PC-3 (cell line): ENCODE results near the gene DOCK4. TPM values are rescaled to one million over a fixed set of nuclear protein-coding genes. Genes with fewer than 3 reads are reported as not detected.

Experiments
- ATAC-seq: fragments of 200-7000 bp; cut with Tn5 transposase; 2 replicates; pipeline ENCODE4 v1.9.1; 2020; ENCODE audit warnings: mild to moderate bottlenecking, moderate library complexity
- BruUV-seq: library from RNA; stranded (reverse); fragments of 400-500 nt; replicated peaks from 2 replicates; lab custom pipeline; 2021; lab: Mats Ljungman, UMichigan
- CTCF ChIA-PET: fragments of 300-600 bp; sonication (Branson Sonifier 250); formaldehyde crosslinking; loops from one replicate; lab custom pipeline; 2022; ENCODE audit warnings: antibody characterized with exemption; lab: Charles Lee
- POLR2A ChIA-PET: fragments of 300-600 bp; sonication (Branson Sonifier 250); formaldehyde crosslinking; loops from one replicate; lab custom pipeline; 2022; ENCODE audit warnings: antibody characterized with exemption; ENCODE audit not compliant: unreplicated experiment; lab: Charles Lee
- DNase-seq: peaks from one replicate; pipeline ENCODE4 v3.0.0-alpha.2; 2015
- H2AFZ ChIP-seq: fragments of 300-600 bp; sonication (generic); 2 replicates; pipeline ENCODE4 v1.6.0; 2016; ENCODE audit warnings: antibody characterized with exemption, low read length
- H3F3A ChIP-seq: fragments of 300-600 bp; sonication (generic); one replicate; pipeline ENCODE4 v1.6.0; 2017; ENCODE audit warnings: antibody characterized with exemption, low read length, control low read depth, mild to moderate bottlenecking; ENCODE audit not compliant: unreplicated experiment
- H3K27ac ChIP-seq: fragments of 300-600 bp; sonication (generic); 2 replicates; pipeline ENCODE4 v1.5.1; 2016; ENCODE audit warnings: mild to moderate bottlenecking, low read length
- H3K27me3 ChIP-seq: fragments of 300-600 bp; sonication (generic); 2 replicates; pipeline ENCODE4 v1.6.1; 2016; ENCODE audit warnings: low read length, mixed read lengths
- H3K36me3 ChIP-seq: fragments of 300-600 bp; sonication (generic); 2 replicates; pipeline ENCODE4 v1.6.1; 2016; ENCODE audit warnings: low read depth, mixed run types, low read length, mixed read lengths
- H3K4me1 ChIP-seq: fragments of 300-600 bp; sonication (generic); 2 replicates; pipeline ENCODE4 v1.5.1; 2016; ENCODE audit warnings: low read length; ENCODE audit not compliant: insufficient read depth
- H3K4me2 ChIP-seq: fragments of 300-600 bp; sonication (generic); 2 replicates; pipeline ENCODE4 v1.6.0; 2016; ENCODE audit warnings: low read length
- H3K4me3 ChIP-seq: fragments of 300-600 bp; sonication (generic); 2 replicates; pipeline ENCODE4 v1.5.1; 2016; ENCODE audit warnings: mild to moderate bottlenecking, low read length, mixed read lengths
- H3K79me2 ChIP-seq: fragments of 300-600 bp; sonication (generic); 2 replicates; pipeline ENCODE4 v1.6.1; 2017; ENCODE audit warnings: low read length, mixed read lengths
- H3K9ac ChIP-seq: fragments of 300-600 bp; sonication (generic); 2 replicates; pipeline ENCODE4 v1.6.0; 2016; ENCODE audit warnings: mild to moderate bottlenecking, low read length
- H3K9me2 ChIP-seq: fragments of 300-600 bp; sonication (generic); replicated peaks from 2 replicates; pipeline ENCODE4 v1.6.1; 2016; ENCODE audit warnings: mixed run types, low read length, mixed read lengths
- H3K9me3 ChIP-seq: fragments of 300-600 bp; sonication (generic); 2 replicates; pipeline ENCODE4 v1.6.1; 2016; ENCODE audit warnings: low read length, mixed read lengths
- H4K20me1 ChIP-seq: fragments of 300-600 bp; sonication (generic); 2 replicates; pipeline ENCODE4 v1.6.1; 2016; ENCODE audit warnings: low read length, mixed read lengths
- CTCF ChIP-seq: fragments of 300-600 bp; sonication (generic); conservative IDR thresholded peaks from 2 replicates; pipeline ENCODE4 v1.5.1; 2017; ENCODE audit warnings: antibody characterized with exemption, low read depth, mild to moderate bottlenecking, low read length
- EZH2 ChIP-seq: fragments of 300-600 bp; sonication (generic); IDR thresholded peaks from one replicate; pipeline ENCODE4 v1.6.1; 2017; ENCODE audit warnings: antibody characterized with exemption, mild to moderate bottlenecking, low read length; ENCODE audit not compliant: unreplicated experiment
- EZH2phosphoT487 ChIP-seq: fragments of 300-600 bp; sonication (generic); IDR thresholded peaks from 2 replicates; pipeline ENCODE4 v1.6.1; 2018; ENCODE audit warnings: mild to moderate bottlenecking, antibody characterized with exemption, low read length, borderline replicate concordance
- intact Hi-C: fragments of 100-400 bp; cut with micrococcal nuclease; formaldehyde crosslinking; loops from 2 replicates; pipeline ENCODE4 v1.9.0; 2023
- total RNA-seq: library from RNA; depleted of rRNA; stranded (reverse); fragments of >200 nt; gene quantifications from 2 replicates; pipeline ENCODE4 v1.2.3, GENCODE V29; 2014

DOCK4 gene
- total RNA-seq, 1 experiment from 2014 or later: 25.4 TPM

- Histone ChIP-seq H3K27ac (no peak overlapping the region), H2AFZ (no peak overlapping the region), H3K27me3 (no peaks in the 10 kb centered on the region), H3K4me1 (peaks cover 14% of the 10 kb centered on the region), H3K9ac (no peak overlapping the region), H3F3A (no peaks in the 10 kb centered on the region), H3K4me2 (no peak overlapping the region), H3K79me2 (no peaks in the 10 kb centered on the region), H4K20me1 (no peaks in the 10 kb centered on the region), H3K4me3 (no peak overlapping the region), H3K36me3 (no peaks in the 10 kb centered on the region; the same call in none of the 2 replicates), H3K9me2 (no peaks in the 10 kb centered on the region), H3K9me3 (no peaks in the 10 kb centered on the region)
- TF ChIP-seq EZH2phosphoT487 (no peak), CTCF (no peak), EZH2 (no peak)
- no peak for ATAC-seq
- ChIA-PET CTCF (no interaction called here), POLR2A (no interaction called here)
- no TSS peak for BruUV-seq
- DNase-seq: no peak
- intact Hi-C loops: no loop called here
Observed at GRCh38 chr7:111784296-111784695, 421.9 kb downstream of the DOCK4 start.

GRCh38 chr7:111783854-111784253 lies 422.3 kb downstream of the DOCK4 start:
- CTCF ChIA-PET: no interaction called here

More at GRCh38 chr7:111783854-111784253, 422.3 kb downstream of the DOCK4 start:
- Histone ChIP-seq H3K9me3 (no peaks in the 10 kb centered on the region), H2AFZ (no peak overlapping the region), H3K4me1 (peaks cover 14% of the 10 kb centered on the region), H3F3A (no peaks in the 10 kb centered on the region), H3K4me2 (no peak overlapping the region), H3K27me3 (no peaks in the 10 kb centered on the region), H4K20me1 (no peaks in the 10 kb centered on the region), H3K36me3 (no peaks in the 10 kb centered on the region; the same call in none of the 2 replicates), H3K9ac (no peak overlapping the region), H3K4me3 (no peak overlapping the region), H3K79me2 (no peaks in the 10 kb centered on the region), H3K27ac (no peak overlapping the region), H3K9me2 (no peaks in the 10 kb centered on the region)
- POLR2A ChIA-PET: no interaction called here
- no TSS peak for BruUV-seq
- intact Hi-C loops: no loop called here
- ATAC-seq (no peak), DNase-seq (no peak)
- TF ChIP-seq CTCF: no peak
- no peak for TF ChIP-seq EZH2phosphoT487
- TF ChIP-seq EZH2: no peak
